GM12873 (cell line): Measurements from ENCODE around the gene WDR37.

Experiments used
- CTCF ChIP-seq: IDR thresholded peaks from 2 replicates; pipeline ENCODE4 v1.5.1; 2012; ENCODE audit warnings: low read depth, mild to moderate bottlenecking, moderate library complexity, low read length, control low read depth; ENCODE audit not compliant: insufficient read depth; ENCODE audit errors: missing control alignments

Gene WDR37

DNA sequence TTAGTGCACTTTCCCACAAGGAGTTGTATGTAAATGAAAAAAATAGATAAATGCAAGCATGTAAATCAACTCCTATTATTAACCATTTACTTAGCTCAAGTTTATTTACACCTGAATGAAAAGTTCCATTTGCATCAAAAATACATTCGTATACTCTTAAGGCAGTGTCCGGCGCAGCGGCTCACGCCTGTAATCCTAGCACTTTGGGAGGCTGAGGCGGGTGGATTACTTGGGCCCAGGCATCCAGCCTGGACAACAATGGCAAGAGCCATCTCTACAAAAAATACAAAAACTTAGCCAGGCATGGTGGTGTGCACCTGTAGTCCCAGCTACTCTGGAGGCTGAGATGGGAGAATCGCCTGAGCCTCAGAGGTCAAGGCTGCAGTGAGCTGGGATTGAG, 26.3 kb upstream of the WDR37 start:
- no peak for TF ChIP-seq CTCF

GRCh38 chr10:1033601-1034000, 22.6 kb upstream of the WDR37 start:
- TF ChIP-seq CTCF = no peak

DNA sequence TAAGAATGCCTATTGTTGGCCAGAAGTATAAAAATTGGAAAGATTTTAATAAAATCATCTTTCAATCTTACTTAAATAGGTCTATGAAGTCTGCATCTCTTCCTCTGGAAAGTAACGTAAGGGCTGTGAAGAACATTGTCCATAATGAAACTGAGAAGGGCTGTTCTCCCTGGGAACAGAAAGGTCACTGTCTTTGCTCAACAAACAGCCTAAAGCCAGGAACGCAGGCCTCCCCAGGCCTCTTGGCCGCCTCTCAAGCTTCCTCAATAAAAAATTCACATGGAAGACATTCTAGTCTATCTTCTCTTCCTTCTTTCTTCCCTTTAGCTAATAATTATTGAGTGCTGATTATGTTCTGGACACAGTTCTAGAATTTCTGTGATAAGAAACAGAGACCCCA, 21.4 kb upstream of the WDR37 start:
- TF ChIP-seq CTCF = no peak

DNA sequence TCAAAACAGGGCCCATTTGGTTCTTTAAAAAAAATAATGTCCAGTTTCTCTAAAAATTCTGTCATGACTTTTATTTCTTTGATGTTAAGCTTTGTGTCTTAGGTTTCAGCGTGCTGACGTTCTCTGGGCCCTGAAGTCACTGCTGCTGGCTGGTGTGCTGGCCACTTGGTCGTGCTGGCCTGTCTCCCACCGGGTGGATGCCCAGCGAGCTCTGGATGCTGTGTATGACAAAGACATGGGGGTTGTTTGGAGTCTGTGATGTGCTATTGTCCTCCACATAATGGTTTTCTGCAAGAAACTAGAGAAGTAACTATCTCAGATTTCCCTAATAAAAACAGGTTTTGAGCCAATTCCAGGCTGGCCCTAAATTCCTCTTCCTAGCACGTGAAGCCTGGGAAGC, 21.0 kb upstream of the WDR37 start:
- no peak for TF ChIP-seq CTCF

GRCh38 chr10:1036341-1036791, 19.8 kb upstream of the WDR37 start:
- TF ChIP-seq CTCF = no peak

- no peak for TF ChIP-seq CTCF
These were observed 19.1 kb upstream of the WDR37 start for GRCh38 chr10:1037098-1037497.

GRCh38 chr10:1040133-1040532, 16.1 kb upstream of the WDR37 start:
- no peak for TF ChIP-seq CTCF
